A549 (cell line): ENCODE results near the gene CDC27. TPM values are rescaled to one million over a fixed set of nuclear protein-coding genes. Genes with fewer than 3 reads are reported as not detected.

Source experiments
- ATAC-seq, 2 experiments: fragments of 200-7000 bp in 1 of 2; fragments of >200 bp in 1 of 2; cut with Nextera tagmentation in 1 of 2; cut with Tn5 transposase in 1 of 2; 3 replicates each; pipeline versions ENCODE4 v1.8.0 to v1.9.1; 2018 to 2020; ENCODE audit warnings: mild to moderate bottlenecking in 1 of 2, moderate library complexity in 1 of 2
- CTCF ChIA-PET: fragments of 300-600 bp; sonication (Branson Sonifier 250); formaldehyde crosslinking; extraction: SDS; loops from one replicate; lab custom pipeline; 2021; ENCODE audit warnings: antibody characterized with exemption, inconsistent platforms; lab: Yijun Ruan, JAX
- POLR2A ChIA-PET: fragments of 350-600 bp; formaldehyde crosslinking; extraction: SDS; loops from one replicate; lab custom pipeline; 2021; ENCODE audit warnings: antibody characterized with exemption, inconsistent platforms; lab: Yijun Ruan, JAX
- DNase-seq, 2 experiments: peaks; one replicate each; pipeline versions ENCODE4 v3.0.0 to v3.0.0-alpha.2; 2011 to 2016; ENCODE audit warnings: low read depth in 1 of 2, low spot score in 1 of 2
- FAIRE-seq: peaks from 2 replicates; lab custom pipeline; 2011; peaks lifted over from hg19 to GRCh38; lab: Jason Lieb, UNC
- H3K27ac ChIP-seq, 2 experiments: fragments of >200 bp; sonication (Bioruptor Twin); formaldehyde crosslinking; 3 replicates each; pipeline ENCODE4 v1.5.1; 2016 to 2017
- H3K4me1 ChIP-seq: fragments of >200 bp; sonication (Bioruptor Twin); formaldehyde crosslinking; 3 replicates; pipeline ENCODE4 v1.6.1; 2016
- H3K4me2 ChIP-seq: fragments of >200 bp; sonication (Bioruptor Twin); formaldehyde crosslinking; 3 replicates; pipeline ENCODE4 v1.6.1; 2016
- H3K4me3 ChIP-seq: fragments of >200 bp; sonication (Bioruptor Twin); formaldehyde crosslinking; 3 replicates; pipeline ENCODE4 v1.5.1; 2016
- H3K9me3 ChIP-seq: fragments of >200 bp; sonication (Bioruptor Twin); formaldehyde crosslinking; 3 replicates; pipeline ENCODE4 v1.6.1; 2016
- BCL3 ChIP-seq: fragments of >200 bp; sonication (Bioruptor Twin); formaldehyde crosslinking; IDR thresholded peaks from 3 replicates; pipeline ENCODE4 v1.6.1; 2016
- CEBPB ChIP-seq, 2 experiments: fragments of >200 bp in 1 of 2; sonication (Bioruptor Twin) in 1 of 2; formaldehyde crosslinking in 1 of 2; IDR thresholded peaks; 2 replicates each; pipeline ENCODE4 v1.6.1; 2012 to 2016
- CHD4 ChIP-seq: fragments of 200-600 bp; sonication (generic); IDR thresholded peaks from 2 replicates; pipeline ENCODE4 v1.6.1; 2016; ENCODE audit warnings: antibody characterized with exemption, mild to moderate bottlenecking, borderline replicate concordance
- EHF ChIP-seq: fragments of 250-450 bp; sonication (Bioruptor Pico); IDR thresholded peaks from 2 replicates; pipeline ENCODE4 v1.5.0; 2020; ENCODE audit warnings: mild to moderate bottlenecking
- FOSB ChIP-seq: fragments of 250-450 bp; sonication (Bioruptor Pico); IDR thresholded peaks from 2 replicates; pipeline ENCODE4 v1.5.0; 2020; ENCODE audit warnings: mild to moderate bottlenecking, moderate library complexity
- FOSL2 ChIP-seq, 2 experiments: fragments of 450-650 bp in 1 of 2; fragments of >200 bp in 1 of 2; sonication (Bioruptor Twin) in 1 of 2; formaldehyde crosslinking; IDR thresholded peaks; 2 replicates each; pipeline versions ENCODE4 v1.5.0 to v1.6.1; 2016 to 2020; ENCODE audit warnings: mild to moderate bottlenecking in 1 of 2, moderate library complexity in 1 of 2
- HOXA7 ChIP-seq: fragments of 250-450 bp; sonication (Bioruptor Pico); IDR thresholded peaks from 2 replicates; pipeline ENCODE4 v1.5.0; 2020; ENCODE audit warnings: mild to moderate bottlenecking, moderate library complexity
- JUNB ChIP-seq: fragments of >200 bp; sonication (Bioruptor Twin); formaldehyde crosslinking; IDR thresholded peaks from 2 replicates; pipeline ENCODE4 v1.6.1; 2016
- KDM1A ChIP-seq: fragments of 200-600 bp; sonication (generic); IDR thresholded peaks from 2 replicates; pipeline ENCODE4 v1.6.1; 2016; ENCODE audit warnings: low read depth, mild to moderate bottlenecking
- MYC ChIP-seq: IDR thresholded peaks from 2 replicates; pipeline ENCODE4 v1.6.1; 2012; ENCODE audit warnings: mild to moderate bottlenecking, inconsistent platforms, low read length, improper control_type of control experiment, borderline replicate concordance
- NFE2L2 ChIP-seq: fragments of 150-350 bp; conservative IDR thresholded peaks from 2 replicates; pipeline ENCODE4 v1.6.1; 2014; ENCODE audit warnings: low read length
- NR3C1 ChIP-seq: fragments of >200 bp; sonication (Bioruptor Twin); formaldehyde crosslinking; IDR thresholded peaks from 3 replicates; pipeline ENCODE4 v1.6.1; 2017
- RAD21 ChIP-seq, 2 experiments: fragments of >200 bp in 1 of 2; sonication (Bioruptor Twin) in 1 of 2; formaldehyde crosslinking in 1 of 2; IDR thresholded peaks in 1 of 2; conservative IDR thresholded peaks in 1 of 2; 2 replicates in 1 of 2; 3 replicates in 1 of 2; pipeline ENCODE4 v1.6.1; 2012 to 2018; ENCODE audit warnings: inconsistent platforms in 1 of 2
- ZFP36 ChIP-seq: fragments of 450-650 bp; IDR thresholded peaks from 2 replicates; pipeline ENCODE4 v1.6.1; 2014; ENCODE audit warnings: borderline replicate concordance; ENCODE audit not compliant: partially characterized antibody
- ZNF302 ChIP-seq: fragments of 250-450 bp; sonication (Bioruptor Pico); IDR thresholded peaks from 2 replicates; pipeline ENCODE4 v1.9.0; 2021; ENCODE audit warnings: inconsistent platforms, mild to moderate bottlenecking, moderate library complexity
- WGBS: methylation state at CpG from one replicate; pipeline ENCODE4 v1.1.6; 2017; ENCODE audit errors: missing lambda C conversion rate; 5-methylcytosine and 5-hydroxymethylcytosine counted together
- polyA plus RNA-seq, 4 experiments: library from polyadenylated mRNA; depleted of rRNA in 3 of 4; stranded (reverse); fragments of >200 nt; fragmentation: RNase III in 1 of 4; extraction: RNeasy Plus Mini Kit Qiagen cat#74134 plus additional on column Dnase treatment in 1 of 4; gene quantifications; 2 replicates in 3 of 4; 3 replicates in 1 of 4; pipeline ENCODE4 v1.2.3, GENCODE V29; 2011 to 2017
- TF ChIP-seq, protein P1 (sequence below): fragments of 250-450 bp; sonication (Bioruptor Pico); IDR thresholded peaks from 2 replicates; pipeline ENCODE4 v1.5.0; 2021; ENCODE audit warnings: mild to moderate bottlenecking, moderate library complexity, borderline replicate concordance

CDC27 gene
- polyA plus RNA-seq, 2 of the 4 experiments (the other 2 are of a cell fraction) = 88.0 to 150 TPM

GRCh38 chr17:47238321-47239010, 49.4 kb upstream of the CDC27 start:
- Histone ChIP-seq H3K27ac (peak overlapping the region in 1 of 2 experiments; percentile 40; a peak in 2 of 6 replicates), H3K9me3 (no peaks in the 10 kb centered on the region), H3K4me2 (no peak overlapping the region), H3K4me3 (no peak overlapping the region), H3K4me1 (peaks cover 13% of the 10 kb centered on the region)
- no peak for DNase-seq
- POLR2A ChIA-PET = no interaction called here
- WGBS = 92% methylated on average over 19 of the region's 29 CpGs
- no peak for FAIRE-seq
- TF ChIP-seq NR3C1 (no peak), EHF (CRISPR knock-in tag) (no peak)
- CTCF ChIA-PET = interaction anchor here (0.7 to 9.0 kb wide), 4 partner anchors 9 to 92 kb away, joined by 3 to 60 read pairs (median 5); no protein-coding TSS in a partner anchor
- ATAC-seq = no peak

DNA sequence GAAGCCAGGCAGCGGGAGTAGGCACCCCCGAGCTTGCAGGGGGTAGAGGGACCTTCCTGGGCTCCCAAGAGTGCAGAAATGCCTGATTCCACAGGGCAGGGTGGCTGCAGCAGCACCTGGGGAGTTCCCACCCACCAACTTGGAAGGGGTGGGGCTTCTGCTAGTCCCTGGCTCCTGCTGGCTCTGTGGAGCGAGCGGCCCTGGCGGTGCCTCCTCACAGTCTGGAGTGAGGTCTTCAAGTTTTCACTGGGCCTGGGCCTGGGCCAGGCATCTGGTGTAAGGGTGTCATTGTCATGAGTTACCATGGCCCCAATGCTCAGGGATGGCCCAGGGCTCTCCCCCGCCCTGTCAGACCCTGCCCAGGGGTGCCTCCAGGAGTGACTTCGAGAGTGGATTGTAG, 48.7 kb upstream of the CDC27 start:
- Histone ChIP-seq H3K9me3 (no peaks in the 10 kb centered on the region), H3K27ac (peak overlapping the region in 1 of 2 experiments; percentile 40; a peak in 3 of 6 replicates), H3K4me2 (no peak overlapping the region), H3K4me3 (no peak overlapping the region), H3K4me1 (peaks cover 13% of the 10 kb centered on the region)
- FAIRE-seq (no peak), DNase-seq (no peak), ATAC-seq (0 out of 6 replicates have a peak, but pooled peaks of 1 of the 2 experiments have one; percentile 7)
- no peak for TF ChIP-seq HOXA7
- TF ChIP-seq ZNF302 (CRISPR knock-in tag) = no peak
- no peak for TF ChIP-seq FOSB (CRISPR knock-in tag)
- no peak for TF ChIP-seq FOSL2 (IDR thresholded peaks at IDR 0.05)
- no peak for TF ChIP-seq FOSL2 (CRISPR knock-in tag; IDR thresholded peaks at IDR 0.05)
- no peak for TF ChIP-seq ZFP36
- no peak for TF ChIP-seq NFE2L2
- WGBS = 87% methylated on average over 6 of the region's 7 CpGs
- ChIA-PET POLR2A (no interaction called here), CTCF (interaction anchor here (1.8 to 9.0 kb wide), 2 partner anchors 9 to 78 kb away, joined by 7 to 60 read pairs; no protein-coding TSS in a partner anchor)

DNA sequence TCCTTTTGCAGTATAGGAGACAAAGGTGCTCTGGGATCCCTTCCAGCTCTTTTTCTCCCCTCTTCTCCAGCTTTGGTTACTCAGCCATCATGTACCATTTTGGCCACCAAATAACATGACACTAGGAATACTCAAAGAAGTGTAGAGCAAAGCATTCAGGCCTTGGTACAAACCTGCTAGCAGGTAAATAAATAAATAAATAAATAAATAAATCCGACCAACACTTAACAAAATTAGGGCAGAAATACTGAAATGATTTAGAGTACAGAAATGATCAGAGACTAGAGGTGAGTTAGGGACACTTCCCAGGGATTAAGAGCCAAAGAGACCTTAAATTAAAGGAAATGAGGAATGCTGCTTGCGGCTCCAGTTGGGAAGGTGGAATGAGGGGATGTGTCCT, 46.8 kb upstream of the CDC27 start:
- Histone ChIP-seq H3K4me1 (peaks cover 13% of the 10 kb centered on the region), H3K4me2 (no peak overlapping the region), H3K27ac (no peak overlapping the region), H3K4me3 (no peak overlapping the region), H3K9me3 (no peaks in the 10 kb centered on the region)
- DNase-seq (no peak), ATAC-seq (no peak), FAIRE-seq (no peak)
- ChIA-PET POLR2A (no interaction called here), CTCF (interaction anchor here (0.9 to 9.0 kb wide), 3 partner anchors 13 to 80 kb away, joined by 3 to 204 read pairs (median 60); no protein-coding TSS in a partner anchor)
- TF ChIP-seq BCL3 (no peak), JUNB (no peak), MYC (no peak), KDM1A (no peak), CHD4 (no peak), RAD21 (conservative IDR thresholded peaks at IDR 0.05 in 1 of 2, IDR thresholded peaks at IDR 0.05 in 1 of 2) (no peak), CEBPB (IDR thresholded peaks at IDR 0.05) (no peak)
- TF ChIP-seq, protein P1, sequence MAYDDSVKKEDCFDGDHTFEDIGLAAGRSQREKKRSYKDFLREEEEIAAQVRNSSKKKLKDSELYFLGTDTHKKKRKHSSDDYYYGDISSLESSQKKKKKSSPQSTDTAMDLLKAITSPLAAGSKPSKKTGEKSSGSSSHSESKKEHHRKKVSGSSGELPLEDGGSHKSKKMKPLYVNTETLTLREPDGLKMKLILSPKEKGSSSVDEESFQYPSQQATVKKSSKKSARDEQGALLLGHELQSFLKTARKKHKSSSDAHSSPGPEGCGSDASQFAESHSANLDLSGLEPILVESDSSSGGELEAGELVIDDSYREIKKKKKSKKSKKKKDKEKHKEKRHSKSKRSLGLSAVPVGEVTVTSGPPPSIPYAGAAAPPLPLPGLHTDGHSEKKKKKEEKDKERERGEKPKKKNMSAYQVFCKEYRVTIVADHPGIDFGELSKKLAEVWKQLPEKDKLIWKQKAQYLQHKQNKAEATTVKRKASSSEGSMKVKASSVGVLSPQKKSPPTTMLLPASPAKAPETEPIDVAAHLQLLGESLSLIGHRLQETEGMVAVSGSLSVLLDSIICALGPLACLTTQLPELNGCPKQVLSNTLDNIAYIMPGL = no peak
- 75% methylated on average over 2 of the region's 2 CpGs for WGBS
